OCI-LY1 (cell line): ENCODE data around the gene RNASEH1.

Source experiments
- EZH2 ChIP-seq: fragments of 200-600 bp; sonication (generic), shearing (Covaris generic); IDR thresholded peaks from 2 replicates; pipeline ENCODE4 v1.8.0; 2017; ENCODE audit warnings: borderline replicate concordance, mixed run types, mild to moderate bottlenecking, antibody characterized with exemption, low read length, moderate library complexity, mixed read lengths
- TF ChIP-seq, protein P1 (sequence below): fragments of 200-600 bp; sonication (generic), shearing (Covaris generic); IDR thresholded peaks from 2 replicates; pipeline ENCODE4 v1.5.1; 2017; ENCODE audit warnings: mild to moderate bottlenecking, antibody characterized with exemption, low read length, moderate library complexity, mixed read lengths

DNA sequence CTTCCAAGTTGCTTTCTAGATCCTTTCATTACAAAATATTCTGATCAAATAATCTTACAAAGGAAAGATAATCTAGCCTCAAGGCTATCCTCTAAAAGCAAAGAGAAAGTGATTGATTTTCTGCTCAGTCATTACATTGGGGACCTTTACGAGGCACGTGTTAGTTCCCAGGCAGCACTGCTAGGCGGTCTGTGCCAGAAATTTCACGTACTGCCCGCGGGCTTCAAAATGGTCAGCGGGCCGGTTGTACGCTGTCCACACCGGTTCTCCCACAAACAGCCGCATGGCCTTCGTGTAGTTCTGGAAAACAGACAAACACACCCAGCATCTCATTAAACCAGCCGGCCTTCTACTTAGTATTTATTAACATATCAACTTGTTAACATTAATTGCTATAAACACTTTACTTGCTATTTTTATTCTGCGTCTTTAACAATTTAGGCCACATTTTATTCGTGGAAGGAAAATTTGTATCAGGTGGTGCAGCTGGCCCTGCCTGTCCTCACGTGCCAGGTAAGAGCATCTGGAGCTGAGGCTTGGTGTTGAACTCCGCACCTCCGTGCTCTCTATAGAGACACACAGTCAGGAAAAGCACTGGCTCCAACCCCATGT lies 59.2 kb downstream of the RNASEH1 start:
- TF ChIP-seq, protein P1, sequence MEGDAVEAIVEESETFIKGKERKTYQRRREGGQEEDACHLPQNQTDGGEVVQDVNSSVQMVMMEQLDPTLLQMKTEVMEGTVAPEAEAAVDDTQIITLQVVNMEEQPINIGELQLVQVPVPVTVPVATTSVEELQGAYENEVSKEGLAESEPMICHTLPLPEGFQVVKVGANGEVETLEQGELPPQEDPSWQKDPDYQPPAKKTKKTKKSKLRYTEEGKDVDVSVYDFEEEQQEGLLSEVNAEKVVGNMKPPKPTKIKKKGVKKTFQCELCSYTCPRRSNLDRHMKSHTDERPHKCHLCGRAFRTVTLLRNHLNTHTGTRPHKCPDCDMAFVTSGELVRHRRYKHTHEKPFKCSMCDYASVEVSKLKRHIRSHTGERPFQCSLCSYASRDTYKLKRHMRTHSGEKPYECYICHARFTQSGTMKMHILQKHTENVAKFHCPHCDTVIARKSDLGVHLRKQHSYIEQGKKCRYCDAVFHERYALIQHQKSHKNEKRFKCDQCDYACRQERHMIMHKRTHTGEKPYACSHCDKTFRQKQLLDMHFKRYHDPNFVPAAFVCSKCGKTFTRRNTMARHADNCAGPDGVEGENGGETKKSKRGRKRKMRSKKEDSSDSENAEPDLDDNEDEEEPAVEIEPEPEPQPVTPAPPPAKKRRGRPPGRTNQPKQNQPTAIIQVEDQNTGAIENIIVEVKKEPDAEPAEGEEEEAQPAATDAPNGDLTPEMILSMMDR = no peak
- TF ChIP-seq EZH2 = no peak
